HepG2 (cell line): ENCODE results near the gene RCAN2. TPM values are rescaled to one million over a fixed set of nuclear protein-coding genes. Genes with fewer than 3 reads are reported as not detected.

ENCODE experiments used
- ATAC-seq: fragments of 200-7000 bp; cut with Tn5 transposase; 3 replicates; pipeline ENCODE4 v1.9.1; 2020; ENCODE audit warnings: mild to moderate bottlenecking, moderate library complexity
- BruUV-seq: library from RNA; stranded (reverse); fragments of 400-500 nt; replicated peaks from 2 replicates; lab custom pipeline; 2021; lab: Mats Ljungman, UMichigan
- CTCF ChIA-PET: fragments of 300-600 bp; formaldehyde crosslinking; extraction: SDS; loops from one replicate; lab custom pipeline; 2021; ENCODE audit warnings: low total read pairs, inconsistent platforms, low intra/inter-chr PET ratio; lab: Yijun Ruan, JAX
- POLR2A ChIA-PET: fragments of 350-600 bp; sonication (Branson Sonifier 250); formaldehyde crosslinking; loops from one replicate; lab custom pipeline; 2020; ENCODE audit warnings: antibody characterized with exemption, inconsistent platforms; lab: Yijun Ruan, JAX
- DNase-seq: peaks from one replicate; pipeline ENCODE4 v3.0.0-alpha.2; 2015; ENCODE audit warnings: low spot score
- FAIRE-seq: peaks from 3 replicates; lab custom pipeline; 2011; peaks lifted over from hg19 to GRCh38; lab: Jason Lieb, UNC
- H2AFZ ChIP-seq: one replicate; pipeline ENCODE4 v1.6.1; 2011; ENCODE audit warnings: low read length, inconsistent platforms
- H3K27ac ChIP-seq: fragments of 300-600 bp; 3 replicates; pipeline ENCODE4 v1.8.0; 2011; ENCODE audit warnings: mixed run types, mild to moderate bottlenecking, mixed read lengths, low read length, inconsistent platforms; ENCODE audit not compliant: insufficient read depth; ENCODE audit errors: extremely low read length
- H3K27me3 ChIP-seq, 2 experiments: fragments of 200-600 bp in 1 of 2; 2 replicates in 1 of 2; 3 replicates in 1 of 2; pipeline versions ENCODE4 v1.6.0 to v1.8.0; 2011; ENCODE audit warnings: low read length in 2 of 2, mild to moderate bottlenecking in 2 of 2, moderate library complexity in 2 of 2, inconsistent platforms in 1 of 2; ENCODE audit not compliant: insufficient read depth in 2 of 2, control insufficient read depth in 1 of 2
- H3K36me3 ChIP-seq, 2 experiments: fragments of 200-600 bp in 1 of 2; replicated peaks in 1 of 2; 2 replicates in 1 of 2; 3 replicates in 1 of 2; pipeline versions ENCODE4 v1.5.1 to v1.8.0; 2011; ENCODE audit warnings: low read length in 2 of 2, inconsistent platforms in 1 of 2; ENCODE audit not compliant: insufficient read depth in 2 of 2, control insufficient read depth in 1 of 2
- H3K4me1 ChIP-seq: 2 replicates; pipeline ENCODE4 v1.5.1; 2012; ENCODE audit warnings: low read length, inconsistent platforms; ENCODE audit not compliant: insufficient read depth
- H3K4me2 ChIP-seq: 2 replicates; pipeline ENCODE4 v1.6.0; 2011; ENCODE audit warnings: low read depth, low read length, inconsistent platforms
- H3K4me3 ChIP-seq, 3 experiments: fragments of 200-600 bp in 1 of 3; sonication (generic), shearing (Covaris generic) in 1 of 3; replicated peaks in 1 of 3; 2 replicates each; pipeline ENCODE4 v1.5.1; 2011 to 2016; ENCODE audit warnings: low read length in 3 of 3, inconsistent platforms in 2 of 3, low read depth in 2 of 3, mild to moderate bottlenecking in 2 of 3, control low read depth in 1 of 3, mixed read lengths in 1 of 3; ENCODE audit not compliant: insufficient read depth in 1 of 3
- H3K79me2 ChIP-seq: one replicate; pipeline ENCODE4 v1.6.1; 2011; ENCODE audit warnings: low read length, inconsistent platforms; ENCODE audit not compliant: insufficient read depth
- H3K9ac ChIP-seq: 2 replicates; pipeline ENCODE4 v1.6.0; 2011; ENCODE audit warnings: mild to moderate bottlenecking, low read depth, low read length, inconsistent platforms; ENCODE audit not compliant: insufficient read depth
- H3K9me3 ChIP-seq: 2 replicates; pipeline ENCODE4 v1.5.1; 2012; ENCODE audit warnings: mild to moderate bottlenecking, low read length
- H4K20me1 ChIP-seq: 2 replicates; pipeline ENCODE4 v1.6.0; 2011; ENCODE audit warnings: inconsistent platforms, mild to moderate bottlenecking, low read length, moderate library complexity; ENCODE audit not compliant: insufficient read depth
- CTCF ChIP-seq: sonication (generic); formaldehyde crosslinking; IDR thresholded peaks from 2 replicates; pipeline ENCODE4 v1.5.0; 2020; ENCODE audit warnings: mild to moderate bottlenecking, missing genetic modification reagents, moderate library complexity
- KMT2B ChIP-seq: IDR thresholded peaks from 2 replicates; pipeline ENCODE4 v1.6.1; 2016; ENCODE audit warnings: missing genetic modification reagents, missing compliant biosample characterization
- THAP9 ChIP-seq: sonication (generic); formaldehyde crosslinking; IDR thresholded peaks from 2 replicates; pipeline ENCODE4; 2020; ENCODE audit warnings: missing genetic modification reagents, mild to moderate bottlenecking, borderline replicate concordance
- WGBS: methylation state at CpG from one replicate; pipeline ENCODE4 v1.1.6; 2017; ENCODE audit warnings: low lambda C conversion rate; 5-methylcytosine and 5-hydroxymethylcytosine counted together
- in situ Hi-C: cut with HindIII; loops from 2 replicates; pipeline ENCODE4 v1.10.0; 2017; ENCODE audit warnings: low pct_unique_long_range_greater_than_20kb; ENCODE audit not compliant: extremely low pct_ligation_motif_present
- intact Hi-C: fragments of 100-400 bp; cut with micrococcal nuclease; formaldehyde crosslinking; loops from one replicate; pipeline ENCODE4 v1.10.0; 2022; ENCODE audit not compliant: unreplicated experiment
- polyA plus RNA-seq, 8 experiments: library from polyadenylated mRNA; depleted of rRNA in 3 of 8; stranded (reverse) in 7 of 8; unstranded in 1 of 8; fragments of >200 nt; fragmentation: Illumina TruSeq in 4 of 8; extraction: Trizol in 4 of 8; gene quantifications; 2 replicates each; pipeline versions ENCODE4 v1.2.1 to v1.2.3, GENCODE V29; 2011 to 2016; ENCODE audit warnings: low read depth in 4 of 8, missing spikeins in 1 of 8, mixed read lengths in 1 of 8; ENCODE audit not compliant: insufficient read depth in 1 of 8
- total RNA-seq, 5 experiments: library from RNA; depleted of rRNA; stranded (reverse); fragments of >200 nt; fragmentation: Illumina TruSeq; extraction: Trizol; gene quantifications; 2 replicates each; pipeline ENCODE4 v1.2.3, GENCODE V29; 2016; ENCODE audit warnings: low read depth in 1 of 5

The RCAN2 gene
- total and polyA plus RNA-seq, 2 of the 13 experiments (the other 11 are each of a cell fraction or from before 2014, with no cell fraction given): not detected

GRCh38 chr6:46338131-46338530 is 153.1 kb downstream of the RCAN2 start (continued):
- no peak for TF ChIP-seq THAP9
- TF ChIP-seq KMT2B (CRISPR knock-in tag): no peak

GRCh38 chr6:46334442-46334841 is 156.8 kb downstream of the RCAN2 start:
- in situ Hi-C loops (no loop called here), intact Hi-C loops (no loop called here)
- Histone ChIP-seq H3K27ac (no peak overlapping the region), H3K79me2 (no peaks in the 10 kb centered on the region), H3K4me1 (no peaks in the 10 kb centered on the region), H3K4me2 (no peak overlapping the region), H3K9ac (no peak overlapping the region), H3K4me3 (no peak overlapping the region), H3K27me3 (no peaks in the 10 kb centered on the region), H2AFZ (no peak overlapping the region), H4K20me1 (no peaks in the 10 kb centered on the region), H3K36me3 (no peaks in the 10 kb centered on the region), H3K9me3 (no peaks in the 10 kb centered on the region)
- no TSS peak for BruUV-seq
- ATAC-seq (no peak), FAIRE-seq (no peak), DNase-seq (no peak)
- WGBS: 66% methylated on average over 3 of the region's 3 CpGs
- TF ChIP-seq CTCF (CRISPR knock-in tag): no peak
- CTCF ChIA-PET: no interaction called here
- POLR2A ChIA-PET: no interaction called here
